Breast epithelium (tissue), 3 donors: Measurements from ENCODE around the gene MEIOSIN.

Experiments
- POLR2A ChIP-seq: fragments of 450-650 bp; IDR thresholded peaks from one replicate; pipeline ENCODE4 v1.6.1; 2016; ENCODE audit warnings: antibody characterized with exemption, mild to moderate bottlenecking, moderate library complexity
- POLR2AphosphoS5 ChIP-seq, 3 donors: sonication (generic); formaldehyde crosslinking; IDR thresholded peaks; one replicate each; pipeline ENCODE4 v1.6.1; 2017; ENCODE audit warnings: antibody characterized with exemption in 3 of 3
- TF ChIP-seq, protein P1 (sequence below), 3 donors: fragments of 450-650 bp; IDR thresholded peaks; one replicate each; pipeline ENCODE4 v1.5.1; 2016 to 2017; ENCODE audit warnings: antibody characterized with exemption in 3 of 3, mild to moderate bottlenecking in 3 of 3, moderate library complexity in 3 of 3

DNA sequence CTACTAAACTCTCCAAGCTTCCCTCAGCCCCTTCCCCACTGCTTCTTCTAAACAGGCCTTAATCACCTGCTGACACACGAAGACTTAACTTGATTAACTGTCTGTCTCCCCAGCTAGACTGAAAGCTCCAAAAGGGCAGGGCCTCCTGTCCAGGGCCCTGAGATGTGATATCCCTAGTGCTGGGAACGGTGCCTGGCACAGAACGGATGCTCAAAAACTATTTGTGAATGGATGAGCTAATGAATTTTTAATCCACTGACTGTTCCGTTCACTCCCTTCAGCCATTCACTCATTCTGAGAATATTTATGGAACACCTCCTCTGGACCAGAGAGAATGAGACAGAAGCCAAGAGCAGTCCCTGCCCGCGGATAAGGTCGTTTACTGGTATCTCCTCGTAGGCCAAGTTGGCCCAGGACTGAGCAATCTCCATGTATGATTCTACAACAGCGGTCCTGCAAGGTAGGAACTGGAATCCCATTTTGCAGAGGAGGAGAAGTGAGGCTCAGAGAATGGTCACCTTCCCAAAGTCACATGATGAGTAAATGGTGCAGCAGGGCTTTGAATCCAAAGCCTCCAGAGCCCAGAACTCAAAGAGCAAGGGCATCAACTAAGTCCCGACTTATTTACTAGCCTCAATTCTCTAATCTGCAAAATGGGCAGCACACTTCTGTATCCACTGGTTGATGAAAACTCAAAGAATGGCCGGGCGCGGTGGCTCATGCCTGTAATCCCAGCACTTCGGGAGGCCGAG lies 56.0 kb downstream of the MEIOSIN start:
- TF ChIP-seq, protein P1, sequence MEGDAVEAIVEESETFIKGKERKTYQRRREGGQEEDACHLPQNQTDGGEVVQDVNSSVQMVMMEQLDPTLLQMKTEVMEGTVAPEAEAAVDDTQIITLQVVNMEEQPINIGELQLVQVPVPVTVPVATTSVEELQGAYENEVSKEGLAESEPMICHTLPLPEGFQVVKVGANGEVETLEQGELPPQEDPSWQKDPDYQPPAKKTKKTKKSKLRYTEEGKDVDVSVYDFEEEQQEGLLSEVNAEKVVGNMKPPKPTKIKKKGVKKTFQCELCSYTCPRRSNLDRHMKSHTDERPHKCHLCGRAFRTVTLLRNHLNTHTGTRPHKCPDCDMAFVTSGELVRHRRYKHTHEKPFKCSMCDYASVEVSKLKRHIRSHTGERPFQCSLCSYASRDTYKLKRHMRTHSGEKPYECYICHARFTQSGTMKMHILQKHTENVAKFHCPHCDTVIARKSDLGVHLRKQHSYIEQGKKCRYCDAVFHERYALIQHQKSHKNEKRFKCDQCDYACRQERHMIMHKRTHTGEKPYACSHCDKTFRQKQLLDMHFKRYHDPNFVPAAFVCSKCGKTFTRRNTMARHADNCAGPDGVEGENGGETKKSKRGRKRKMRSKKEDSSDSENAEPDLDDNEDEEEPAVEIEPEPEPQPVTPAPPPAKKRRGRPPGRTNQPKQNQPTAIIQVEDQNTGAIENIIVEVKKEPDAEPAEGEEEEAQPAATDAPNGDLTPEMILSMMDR (IDR thresholded peaks at IDR 0.05) = no peak
- TF ChIP-seq POLR2AphosphoS5 (IDR thresholded peaks at IDR 0.05) (no peak), POLR2A (no peak)
